Esophagus squamous epithelium (tissue), 5 donors: ENCODE measurements around the gene TTBK2. TPM values are rescaled to one million over a fixed set of nuclear protein-coding genes. Genes with fewer than 3 reads are reported as not detected.

Experiments
- DNase-seq: peaks from one replicate; lab custom pipeline; 2025; lab: John Stamatoyannopoulos, UW
- H3K27ac ChIP-seq, 4 donors: fragments of 200-600 bp; sonication (generic); one replicate each; pipeline ENCODE4 v1.5.1; 2016 to 2019; ENCODE audit warnings: mild to moderate bottlenecking in 1 of 4
- H3K27me3 ChIP-seq, 4 donors: fragments of 200-600 bp; sonication (generic); 1 replicate in 3 of 4; 2 replicates in 1 of 4; pipeline versions ENCODE4 v1.5.1 to v1.6.0; 2017 to 2021; ENCODE audit warnings: antibody characterized with exemption in 1 of 4
- H3K36me3 ChIP-seq, 3 donors: fragments of 200-600 bp; sonication (generic); one replicate each; pipeline ENCODE4 v1.5.1; 2016 to 2019
- H3K4me1 ChIP-seq, 3 donors: fragments of 200-600 bp; sonication (generic); one replicate each; pipeline ENCODE4 v1.5.1; 2017 to 2019
- H3K4me3 ChIP-seq, 4 donors: fragments of 200-600 bp; sonication (generic); 1 replicate in 3 of 4; 2 replicates in 1 of 4; pipeline ENCODE4 v1.5.1; 2016 to 2019; ENCODE audit warnings: mild to moderate bottlenecking in 2 of 4, moderate library complexity in 1 of 4
- H3K9me3 ChIP-seq, 3 donors: fragments of 200-600 bp; sonication (generic); one replicate each; pipeline ENCODE4 v1.5.1; 2016 to 2019
- POLR2A ChIP-seq, 4 donors: fragments of 450-650 bp; IDR thresholded peaks; one replicate each; pipeline ENCODE4 v1.6.1; 2017; ENCODE audit warnings: antibody characterized with exemption in 4 of 4, mild to moderate bottlenecking in 4 of 4, moderate library complexity in 3 of 4
- WGBS, 2 donors: methylation state at CpG; one replicate each; pipeline ENCODE4 v1.1.5; 2018; 5-methylcytosine and 5-hydroxymethylcytosine counted together
- intact Hi-C: fragments of 100-400 bp; cut with DNase I; formaldehyde crosslinking; loops from one replicate; pipeline ENCODE4 v1.15.0; 2022
- total RNA-seq, 4 donors: library from RNA; depleted of rRNA; stranded (reverse); fragments of >200 nt; gene quantifications; one replicate each; pipeline ENCODE4 v1.1.0, GENCODE V29; 2016
- TF ChIP-seq, protein P1 (sequence below), 6 experiments: fragments of 450-650 bp in 4 of 6; fragments of 200-600 bp in 2 of 6; sonication (generic) in 2 of 6; IDR thresholded peaks; one replicate each; pipeline ENCODE4 v1.5.1; 2016 to 2019; ENCODE audit warnings: antibody characterized with exemption in 6 of 6, mild to moderate bottlenecking in 4 of 6, moderate library complexity in 4 of 6
- donor health status: DM: yes; HTN: yes; CAD: no.

TTBK2 gene
- total RNA-seq, 4 donors from 2014 or later, result 5.8 to 11.8 (median 6.8) TPM

DNA sequence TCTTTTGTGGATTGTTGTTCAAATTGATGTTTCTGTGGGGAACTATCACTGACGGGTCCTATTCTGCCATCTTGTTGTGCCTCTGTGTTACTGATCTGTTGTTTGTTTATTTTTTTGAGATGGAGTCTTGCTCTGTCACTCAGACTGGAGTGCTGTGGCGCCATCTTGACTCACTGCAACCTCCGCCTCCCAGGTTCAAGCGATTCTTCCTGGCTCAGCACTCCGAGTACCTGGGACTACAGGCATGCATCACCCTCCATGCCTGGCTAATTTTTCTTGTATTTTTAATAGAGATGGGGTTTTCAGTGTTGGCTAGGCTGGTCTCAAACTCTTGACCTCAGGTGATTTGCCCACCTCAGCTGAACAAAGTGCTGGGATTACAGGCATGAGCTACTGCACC, 215.2 kb downstream of the TTBK2 start:
- Histone ChIP-seq H3K9me3 (no peaks in the 10 kb centered on the region), H3K36me3 (no peaks in the 10 kb centered on the region), H3K4me1 (peaks cover 5 to 26% (median 14%) of the 10 kb centered on the region in 3 donors), H3K27me3 (no peaks in the 10 kb centered on the region), H3K27ac (no peak overlapping the region), H3K4me3 (no peak overlapping the region)
- TF ChIP-seq, protein P1, sequence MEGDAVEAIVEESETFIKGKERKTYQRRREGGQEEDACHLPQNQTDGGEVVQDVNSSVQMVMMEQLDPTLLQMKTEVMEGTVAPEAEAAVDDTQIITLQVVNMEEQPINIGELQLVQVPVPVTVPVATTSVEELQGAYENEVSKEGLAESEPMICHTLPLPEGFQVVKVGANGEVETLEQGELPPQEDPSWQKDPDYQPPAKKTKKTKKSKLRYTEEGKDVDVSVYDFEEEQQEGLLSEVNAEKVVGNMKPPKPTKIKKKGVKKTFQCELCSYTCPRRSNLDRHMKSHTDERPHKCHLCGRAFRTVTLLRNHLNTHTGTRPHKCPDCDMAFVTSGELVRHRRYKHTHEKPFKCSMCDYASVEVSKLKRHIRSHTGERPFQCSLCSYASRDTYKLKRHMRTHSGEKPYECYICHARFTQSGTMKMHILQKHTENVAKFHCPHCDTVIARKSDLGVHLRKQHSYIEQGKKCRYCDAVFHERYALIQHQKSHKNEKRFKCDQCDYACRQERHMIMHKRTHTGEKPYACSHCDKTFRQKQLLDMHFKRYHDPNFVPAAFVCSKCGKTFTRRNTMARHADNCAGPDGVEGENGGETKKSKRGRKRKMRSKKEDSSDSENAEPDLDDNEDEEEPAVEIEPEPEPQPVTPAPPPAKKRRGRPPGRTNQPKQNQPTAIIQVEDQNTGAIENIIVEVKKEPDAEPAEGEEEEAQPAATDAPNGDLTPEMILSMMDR (IDR thresholded peaks at IDR 0.05), result no peak
- TF ChIP-seq POLR2A (IDR thresholded peaks at IDR 0.05), result no peak
- WGBS, 2 donors, result 94 to 95% methylated on average over 5 of the region's 5 CpGs
- intact Hi-C loops, result no loop called here
- DNase-seq, result no peak

DNA sequence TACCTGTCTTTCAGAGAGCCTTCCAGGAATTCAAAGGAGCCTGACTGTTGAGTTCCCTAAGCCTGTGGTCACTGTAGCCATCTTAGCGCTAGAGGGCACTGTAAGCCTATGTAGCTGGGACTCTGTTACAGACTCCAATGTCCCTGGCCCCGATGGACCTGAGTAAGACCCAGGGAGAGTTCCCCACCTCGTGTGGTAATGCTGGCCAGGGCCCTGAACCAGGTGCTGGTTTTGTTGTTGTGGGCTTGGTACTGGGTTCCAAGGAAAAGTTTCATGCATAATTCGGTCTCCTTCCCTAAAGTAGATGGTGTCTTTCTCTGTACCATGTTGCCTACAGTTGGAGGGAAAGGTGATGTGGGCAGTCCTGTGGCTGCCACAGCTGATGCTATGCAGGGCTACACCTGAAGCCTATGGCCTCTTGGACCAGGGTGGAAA, 216.1 kb downstream of the TTBK2 start:
- intact Hi-C loops, result no loop called here
- H3K27ac ChIP-seq, result no peak overlapping the region
- H3K4me1 ChIP-seq, result peaks cover 5 to 26% (median 14%) of the 10 kb centered on the region in 3 donors
- no peak for DNase-seq
- no peaks in the 10 kb centered on the region for H3K27me3 ChIP-seq
- no peak overlapping the region for H3K4me3 ChIP-seq
- no peaks in the 10 kb centered on the region for H3K9me3 ChIP-seq
- TF ChIP-seq, protein P1 (IDR thresholded peaks at IDR 0.05), result peak; percentile 49 to 83 (median 68)
- no peak for TF ChIP-seq POLR2A (IDR thresholded peaks at IDR 0.05)
- no peaks in the 10 kb centered on the region for H3K36me3 ChIP-seq
- WGBS, 2 donors, result 21 to 50% methylated on average over 2 to 4 of the region's 4 CpGs

DNA sequence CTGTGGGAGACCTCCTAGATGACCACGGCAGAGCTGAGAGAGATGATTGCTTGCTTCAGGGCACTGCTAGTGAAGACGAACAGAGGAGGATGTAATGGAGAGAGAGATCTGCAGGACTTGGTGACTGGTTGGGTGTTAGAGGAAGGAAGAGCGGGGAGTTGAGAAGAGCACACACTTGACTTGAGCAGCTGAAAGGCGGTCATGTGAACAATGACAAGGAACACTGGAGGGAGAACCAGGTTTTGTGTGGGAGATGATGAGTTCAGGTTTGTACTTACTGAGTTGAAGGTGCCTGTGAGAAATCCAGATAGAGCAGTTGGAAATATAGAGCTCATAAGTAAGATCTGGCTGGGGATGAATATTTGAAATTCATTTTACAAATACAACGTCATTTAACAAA, 224.0 kb downstream of the TTBK2 start:
- Histone ChIP-seq H3K4me3 (no peak overlapping the region), H3K27me3 (no peaks in the 10 kb centered on the region), H3K4me1 (no peaks in the 10 kb centered on the region), H3K36me3 (peaks cover 0 to 42% (median 7%) of the 10 kb centered on the region in 3 donors), H3K27ac (no peak overlapping the region), H3K9me3 (no peaks in the 10 kb centered on the region)
- WGBS, 2 donors, result 79 to 86% methylated on average over 5 of the region's 5 CpGs
- no peak for TF ChIP-seq POLR2A (IDR thresholded peaks at IDR 0.05)
- TF ChIP-seq, protein P1 (IDR thresholded peaks at IDR 0.05), result no peak
- DNase-seq, result no peak
- intact Hi-C loops, result no loop called here

DNA sequence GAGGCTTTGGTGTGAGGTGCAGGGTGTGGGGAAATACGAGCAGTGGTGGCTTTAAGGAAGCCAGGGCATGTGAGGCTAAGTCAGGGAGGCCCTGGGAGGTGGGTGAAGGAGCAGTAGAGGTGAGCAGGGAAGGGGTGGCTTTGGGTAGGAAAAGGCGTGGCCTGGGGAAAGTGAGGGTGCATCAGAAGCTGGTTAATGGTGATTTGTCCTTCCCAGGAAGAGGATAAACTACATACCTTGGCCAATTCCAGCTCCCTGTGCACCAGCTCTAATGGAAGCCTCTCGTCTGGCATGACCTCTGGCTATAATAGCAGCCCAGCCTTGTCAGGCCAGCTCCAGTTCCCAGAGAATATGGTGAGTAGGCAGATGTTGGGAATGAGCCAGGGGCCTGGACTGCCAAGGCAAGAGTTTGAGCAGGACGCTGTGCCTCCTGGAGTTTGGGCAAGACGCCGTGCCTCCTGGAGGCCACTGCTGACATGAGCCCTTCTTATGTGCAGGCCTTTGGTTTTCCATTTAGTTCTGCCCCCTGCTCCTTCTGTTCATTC, 225.0 kb downstream of the TTBK2 start:
- H3K36me3 ChIP-seq, result peaks cover 0 to 53% (median 7%) of the 10 kb centered on the region in 3 donors
- no peak for TF ChIP-seq POLR2A (IDR thresholded peaks at IDR 0.05)
- TF ChIP-seq, protein P1 (IDR thresholded peaks at IDR 0.05), result no peak
- H3K27me3 ChIP-seq, result no peaks in the 10 kb centered on the region
- no peaks in the 10 kb centered on the region for H3K9me3 ChIP-seq
- WGBS, 2 donors, result 75 to 89% methylated on average over 6 of the region's 6 CpGs
- no peak overlapping the region for H3K27ac ChIP-seq
- H3K4me1 ChIP-seq, result no peaks in the 10 kb centered on the region
- no peak for DNase-seq
- intact Hi-C loops, result no loop called here
- H3K4me3 ChIP-seq, result no peak overlapping the region

DNA sequence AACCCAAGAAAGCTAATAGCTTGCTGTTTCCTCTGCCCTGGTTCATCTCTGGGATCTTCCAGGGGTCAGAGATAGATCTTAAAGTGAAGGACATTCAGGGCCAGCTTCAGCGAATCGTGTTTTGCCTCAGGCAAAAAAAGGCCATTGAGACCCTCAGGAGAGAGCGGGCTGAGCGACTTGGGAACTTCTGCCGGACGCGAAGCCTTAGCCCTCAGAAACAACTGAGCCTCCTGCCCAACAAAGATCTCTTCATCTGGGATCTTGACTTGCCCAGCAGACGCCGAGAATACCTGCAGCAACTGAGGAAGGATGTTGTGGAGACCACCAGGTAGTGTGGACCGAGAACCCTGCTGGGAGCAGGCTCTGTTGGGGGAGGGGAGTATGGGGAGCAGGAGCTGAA, 226.2 kb downstream of the TTBK2 start:
- intact Hi-C loops, result no loop called here
- 94 to 97% methylated on average over 8 to 10 of the region's 10 CpGs for WGBS, 2 donors
- no peak for DNase-seq
- Histone ChIP-seq H3K4me1 (no peaks in the 10 kb centered on the region), H3K9me3 (no peaks in the 10 kb centered on the region), H3K36me3 (peaks cover 0 to 61% (median 7%) of the 10 kb centered on the region in 3 donors), H3K4me3 (no peak overlapping the region), H3K27ac (no peak overlapping the region), H3K27me3 (no peaks in the 10 kb centered on the region)
- no peak for TF ChIP-seq POLR2A (IDR thresholded peaks at IDR 0.05)
- TF ChIP-seq, protein P1 (IDR thresholded peaks at IDR 0.05), result no peak
